22Rv1 (cell line): ENCODE measurements around the gene RIOK3.

Experiments used
- ZFX ChIP-seq: fragments of 450-650 bp; IDR thresholded peaks from 2 replicates; pipeline ENCODE4 v1.6.1; 2017; ENCODE audit warnings: antibody characterized with exemption, borderline replicate concordance
- TF ChIP-seq, protein P1 (sequence below): fragments of 450-650 bp; IDR thresholded peaks from 2 replicates; pipeline ENCODE4 v1.5.1; 2017; ENCODE audit warnings: mild to moderate bottlenecking

DNA sequence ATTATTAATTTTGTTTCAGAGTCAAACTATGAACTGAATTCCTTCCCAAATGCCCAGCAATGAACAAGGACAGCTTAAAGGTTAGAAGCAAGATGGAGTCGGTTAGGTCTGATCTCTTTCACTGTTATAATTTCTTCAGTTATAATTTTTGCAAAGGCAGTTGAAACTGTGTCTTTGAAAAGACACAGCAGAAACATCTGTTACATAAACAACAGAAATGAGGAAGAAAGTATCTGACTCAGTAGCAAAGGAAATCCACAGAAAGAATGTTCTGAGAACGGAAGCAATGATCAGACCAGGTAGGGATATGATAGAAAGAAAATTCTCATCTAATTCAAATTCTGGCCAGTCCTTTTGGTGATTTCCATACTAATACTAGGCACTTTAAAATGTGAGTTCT, 45.0 kb downstream of the RIOK3 start:
- TF ChIP-seq, protein P1, sequence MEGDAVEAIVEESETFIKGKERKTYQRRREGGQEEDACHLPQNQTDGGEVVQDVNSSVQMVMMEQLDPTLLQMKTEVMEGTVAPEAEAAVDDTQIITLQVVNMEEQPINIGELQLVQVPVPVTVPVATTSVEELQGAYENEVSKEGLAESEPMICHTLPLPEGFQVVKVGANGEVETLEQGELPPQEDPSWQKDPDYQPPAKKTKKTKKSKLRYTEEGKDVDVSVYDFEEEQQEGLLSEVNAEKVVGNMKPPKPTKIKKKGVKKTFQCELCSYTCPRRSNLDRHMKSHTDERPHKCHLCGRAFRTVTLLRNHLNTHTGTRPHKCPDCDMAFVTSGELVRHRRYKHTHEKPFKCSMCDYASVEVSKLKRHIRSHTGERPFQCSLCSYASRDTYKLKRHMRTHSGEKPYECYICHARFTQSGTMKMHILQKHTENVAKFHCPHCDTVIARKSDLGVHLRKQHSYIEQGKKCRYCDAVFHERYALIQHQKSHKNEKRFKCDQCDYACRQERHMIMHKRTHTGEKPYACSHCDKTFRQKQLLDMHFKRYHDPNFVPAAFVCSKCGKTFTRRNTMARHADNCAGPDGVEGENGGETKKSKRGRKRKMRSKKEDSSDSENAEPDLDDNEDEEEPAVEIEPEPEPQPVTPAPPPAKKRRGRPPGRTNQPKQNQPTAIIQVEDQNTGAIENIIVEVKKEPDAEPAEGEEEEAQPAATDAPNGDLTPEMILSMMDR: no peak
- TF ChIP-seq ZFX: no peak
